GM12875 (cell line): ENCODE data around the gene TMEM219.

Experiments used
- H3K4me3 ChIP-seq: one replicate; pipeline ENCODE4 v1.5.1; 2011; ENCODE audit warnings: low read depth, low read length, control low read depth
- TF ChIP-seq, protein P1 (sequence below): IDR thresholded peaks from 2 replicates; pipeline ENCODE4 v1.5.1; 2011; ENCODE audit warnings: low read depth, mild to moderate bottlenecking, control low read depth, inconsistent platforms, low read length, moderate library complexity, borderline replicate concordance; ENCODE audit not compliant: insufficient read depth

Gene TMEM219

DNA sequence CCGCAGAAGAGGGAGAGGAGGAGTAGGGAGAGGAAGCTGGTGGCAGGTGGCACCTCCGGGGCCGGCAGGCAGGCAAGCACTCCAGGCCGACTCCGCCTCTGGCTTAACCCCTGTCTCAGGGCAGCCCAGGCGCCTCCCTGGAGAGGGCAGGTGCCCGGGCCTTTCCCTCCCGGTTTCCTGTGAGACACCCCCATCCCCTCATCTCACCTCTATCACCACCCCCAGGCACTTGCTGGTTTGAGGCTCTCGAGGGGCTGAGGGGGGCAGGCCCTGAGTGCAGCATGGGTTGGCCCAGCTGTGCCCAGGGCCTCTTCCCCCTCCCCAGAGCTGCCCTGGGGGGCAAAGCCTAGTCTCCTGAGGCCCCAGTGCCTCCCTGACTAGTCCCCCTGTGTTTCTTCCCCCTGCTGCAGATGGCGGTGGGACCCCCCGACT, 42.9 kb downstream of the TMEM219 start:
- TF ChIP-seq, protein P1, sequence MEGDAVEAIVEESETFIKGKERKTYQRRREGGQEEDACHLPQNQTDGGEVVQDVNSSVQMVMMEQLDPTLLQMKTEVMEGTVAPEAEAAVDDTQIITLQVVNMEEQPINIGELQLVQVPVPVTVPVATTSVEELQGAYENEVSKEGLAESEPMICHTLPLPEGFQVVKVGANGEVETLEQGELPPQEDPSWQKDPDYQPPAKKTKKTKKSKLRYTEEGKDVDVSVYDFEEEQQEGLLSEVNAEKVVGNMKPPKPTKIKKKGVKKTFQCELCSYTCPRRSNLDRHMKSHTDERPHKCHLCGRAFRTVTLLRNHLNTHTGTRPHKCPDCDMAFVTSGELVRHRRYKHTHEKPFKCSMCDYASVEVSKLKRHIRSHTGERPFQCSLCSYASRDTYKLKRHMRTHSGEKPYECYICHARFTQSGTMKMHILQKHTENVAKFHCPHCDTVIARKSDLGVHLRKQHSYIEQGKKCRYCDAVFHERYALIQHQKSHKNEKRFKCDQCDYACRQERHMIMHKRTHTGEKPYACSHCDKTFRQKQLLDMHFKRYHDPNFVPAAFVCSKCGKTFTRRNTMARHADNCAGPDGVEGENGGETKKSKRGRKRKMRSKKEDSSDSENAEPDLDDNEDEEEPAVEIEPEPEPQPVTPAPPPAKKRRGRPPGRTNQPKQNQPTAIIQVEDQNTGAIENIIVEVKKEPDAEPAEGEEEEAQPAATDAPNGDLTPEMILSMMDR: no peak
- H3K4me3 ChIP-seq: no peak overlapping the region

DNA sequence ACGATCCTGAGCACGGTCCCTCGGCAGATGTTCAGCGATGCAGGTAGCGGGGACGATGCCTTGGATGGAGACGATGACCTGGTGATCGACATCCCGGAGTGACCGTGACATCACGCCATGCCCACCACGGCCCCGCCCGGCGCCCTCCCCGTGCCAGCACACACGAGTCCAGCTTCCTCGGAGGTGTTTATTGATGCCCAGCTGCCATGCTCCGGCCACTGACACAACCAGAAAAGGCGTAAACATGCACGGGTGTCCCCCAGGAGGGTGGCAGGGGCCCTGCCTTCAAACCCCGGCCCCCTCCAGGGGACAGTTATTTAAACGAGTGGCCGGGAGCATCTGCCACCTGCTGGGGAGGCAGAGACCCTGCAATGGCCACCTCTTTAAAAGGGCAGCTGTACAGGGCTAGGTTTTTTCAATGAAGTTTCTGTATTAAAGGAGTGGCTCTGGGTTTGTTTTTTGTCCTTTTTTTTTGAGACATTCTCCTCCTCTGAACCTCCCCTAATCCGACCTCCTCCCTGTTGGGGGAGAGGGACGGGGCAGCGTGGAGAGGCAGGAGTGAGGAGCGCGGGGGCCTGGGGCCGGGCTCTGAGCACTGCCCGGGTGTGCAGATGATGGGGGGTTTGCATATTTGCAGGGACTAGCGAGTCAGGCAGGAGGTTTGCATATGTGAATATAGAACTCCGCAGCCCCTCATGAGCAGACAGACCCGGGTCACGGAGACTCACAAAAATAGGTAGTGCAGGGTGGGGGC, 43.6 kb downstream of the TMEM219 start:
- no peak overlapping the region for H3K4me3 ChIP-seq
- TF ChIP-seq, protein P1: peak; percentile 75

DNA sequence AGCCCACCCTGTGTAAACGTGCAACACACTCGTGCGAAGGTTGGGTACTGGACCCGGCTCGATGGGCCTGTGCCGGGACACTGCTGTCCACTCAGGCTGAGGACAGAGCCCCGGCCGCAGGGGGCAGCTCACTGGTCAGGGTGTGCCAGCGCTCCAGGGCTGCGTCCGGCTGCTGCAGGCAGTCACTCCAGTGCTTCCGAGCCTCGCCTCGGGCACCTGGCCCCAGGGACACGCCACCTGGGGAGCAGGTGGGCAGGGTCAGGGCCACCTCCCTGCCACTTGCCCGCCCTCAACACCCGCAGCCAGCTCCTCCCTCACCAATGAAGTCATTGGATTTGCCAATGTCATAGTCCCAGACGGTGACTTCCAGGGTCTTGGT, 44.2 kb downstream of the TMEM219 start:
- H3K4me3 ChIP-seq: no peak overlapping the region
- TF ChIP-seq, protein P1: no peak

DNA sequence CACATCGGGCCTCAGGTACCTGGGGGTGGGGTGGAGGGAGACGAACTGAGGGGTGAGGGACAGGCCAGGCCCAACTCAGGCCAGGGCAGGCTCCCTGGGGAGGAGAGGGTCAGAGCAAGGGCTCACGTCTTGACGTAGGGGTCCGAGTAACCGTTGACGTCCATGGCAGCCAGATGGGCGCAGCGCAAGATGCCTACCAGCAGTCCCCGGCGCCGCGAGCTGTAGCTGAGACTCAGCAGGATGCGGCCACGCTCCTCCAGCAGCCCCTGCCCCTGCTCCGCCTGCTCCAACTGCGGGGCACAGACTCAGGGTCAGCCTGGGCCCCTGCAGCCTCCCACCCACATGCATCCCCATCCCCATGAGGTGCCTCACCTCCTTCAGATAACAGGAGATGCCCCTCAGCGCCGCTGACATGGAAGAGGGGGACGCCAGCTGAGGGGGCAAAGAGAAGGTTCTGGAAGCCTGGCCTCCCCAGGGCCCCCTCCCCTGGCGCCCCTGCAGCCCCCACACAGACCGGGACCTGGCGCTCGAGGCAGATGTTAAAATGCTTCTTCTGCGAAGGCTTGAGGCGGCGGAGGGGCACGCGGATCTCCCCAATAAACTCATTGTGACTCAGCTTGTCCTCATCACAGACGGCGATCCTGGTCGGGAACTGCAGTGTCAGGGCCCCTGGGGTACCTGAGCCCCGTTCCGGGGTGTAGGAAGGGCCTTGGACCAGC, 44.9 kb downstream of the TMEM219 start:
- no peak overlapping the region for H3K4me3 ChIP-seq
- TF ChIP-seq, protein P1: no peak

DNA sequence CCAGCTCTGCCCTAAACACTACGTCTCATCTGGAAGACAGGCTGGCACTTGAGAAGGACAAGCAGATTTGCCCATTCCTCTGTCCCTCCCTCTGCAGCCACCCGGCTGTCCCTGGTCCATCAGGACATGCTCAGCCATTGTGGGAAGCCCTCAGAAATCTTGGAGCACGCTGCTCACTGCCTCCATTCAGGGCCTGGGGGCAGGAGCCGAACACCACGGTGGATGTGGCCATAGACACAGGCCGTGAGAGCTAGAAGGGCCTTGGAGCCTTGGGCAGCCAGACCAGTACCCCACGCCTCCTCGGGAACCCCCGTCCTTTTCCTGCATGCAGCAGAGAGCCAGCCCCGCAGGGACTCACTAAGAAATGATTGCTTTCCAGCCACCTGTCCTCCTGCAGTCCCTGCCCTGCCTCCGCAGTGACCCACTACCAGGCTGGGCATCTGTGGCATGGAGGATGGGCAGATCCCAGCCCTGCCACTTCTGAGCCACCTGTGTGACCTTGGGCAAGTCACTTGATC, 45.6 kb downstream of the TMEM219 start:
- no peak overlapping the region for H3K4me3 ChIP-seq

DNA sequence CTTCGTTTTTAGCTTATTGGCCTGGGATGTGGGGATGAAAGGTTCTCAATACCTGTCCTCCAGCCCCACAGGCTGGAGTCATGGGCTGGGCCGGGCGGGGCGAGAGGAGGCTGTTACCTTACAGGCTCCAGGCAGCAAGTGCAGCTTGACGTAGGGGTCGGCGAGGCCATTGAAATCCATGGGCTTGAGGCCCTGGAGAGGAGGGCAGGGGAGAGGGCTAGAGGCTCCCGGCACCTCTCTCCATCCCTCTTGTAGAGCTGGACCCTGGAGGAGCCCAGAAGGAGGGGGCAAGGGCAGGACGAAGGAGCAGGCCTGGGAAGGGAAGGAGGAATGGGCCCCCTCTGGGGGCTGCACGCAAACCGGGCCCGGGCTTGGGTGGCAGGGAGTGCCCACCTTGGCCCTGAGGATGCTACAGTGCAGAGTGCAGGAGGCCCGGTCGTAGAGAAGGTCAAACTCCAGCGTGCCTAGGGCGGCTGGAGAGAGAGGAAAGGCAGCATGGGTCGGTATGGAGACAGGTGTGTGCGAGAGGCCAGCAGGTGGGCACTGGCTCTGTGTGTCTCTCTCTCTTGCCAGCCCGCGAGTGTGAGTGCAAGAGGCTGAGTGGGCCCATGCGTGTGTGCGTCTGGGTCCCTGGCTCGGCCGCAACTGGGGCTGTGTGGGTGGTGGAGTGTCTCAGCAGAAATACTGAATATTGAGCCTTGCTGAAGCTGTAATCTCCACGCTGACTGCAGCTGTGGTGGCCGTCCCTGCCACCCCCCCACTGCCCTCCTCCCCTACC, 47.4 kb downstream of the TMEM219 start:
- H3K4me3 ChIP-seq: no peak overlapping the region
- TF ChIP-seq, protein P1: no peak

More for the DNA sequence above, 45.6 kb downstream of the TMEM219 start:
- TF ChIP-seq, protein P1: no peak
